ENCODE results near the gene SMIM20.

DNA sequence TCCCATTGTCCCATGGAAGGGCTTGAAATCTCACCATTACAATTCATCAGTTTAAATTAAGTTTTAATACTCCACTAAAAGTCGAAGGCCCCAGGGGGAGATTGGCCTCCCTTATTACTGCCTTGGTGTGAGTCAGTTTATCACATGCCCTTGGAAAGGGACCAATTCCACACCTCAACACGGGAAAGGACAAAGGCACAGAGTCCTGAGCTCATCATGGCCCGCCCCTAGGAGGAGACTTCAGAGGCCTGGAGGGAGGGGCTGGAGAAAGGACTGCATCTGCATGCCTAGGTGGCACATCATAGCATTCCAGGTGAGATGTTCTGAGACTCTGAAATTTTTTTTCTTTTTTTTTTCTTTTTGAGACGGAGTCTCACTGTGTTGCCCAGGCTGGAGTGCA is 48.4 kb upstream of the SMIM20 start:
- TF ChIP-seq CTCF (IDR thresholded peaks at IDR 0.05) (no peak), EZH2 (IDR thresholded peaks at IDR 0.05) (no peak), EZH2phosphoT487 (IDR thresholded peaks at IDR 0.05) (no peak)
